MM.1S (cell line): Measurements from ENCODE around the gene FAM110D.

Experiments used
- EZH2 ChIP-seq: fragments of 300-600 bp; sonication (generic); optimal IDR thresholded peaks from 2 replicates; pipeline ENCODE3; 2017; ENCODE audit warnings: low read depth, mild to moderate bottlenecking, antibody characterized with exemption, low read length, mixed read lengths
- EZH2phosphoT487 ChIP-seq: fragments of 300-600 bp; sonication (generic); IDR thresholded peaks from 2 replicates; pipeline ENCODE4 v1.6.1; 2018; ENCODE audit warnings: antibody characterized with exemption, low read length
- TF ChIP-seq, protein P1 (sequence below): fragments of 300-600 bp; sonication (generic); IDR thresholded peaks from 2 replicates; pipeline ENCODE4 v1.5.1; 2016; ENCODE audit warnings: antibody characterized with exemption, low read length, mixed read lengths

DNA sequence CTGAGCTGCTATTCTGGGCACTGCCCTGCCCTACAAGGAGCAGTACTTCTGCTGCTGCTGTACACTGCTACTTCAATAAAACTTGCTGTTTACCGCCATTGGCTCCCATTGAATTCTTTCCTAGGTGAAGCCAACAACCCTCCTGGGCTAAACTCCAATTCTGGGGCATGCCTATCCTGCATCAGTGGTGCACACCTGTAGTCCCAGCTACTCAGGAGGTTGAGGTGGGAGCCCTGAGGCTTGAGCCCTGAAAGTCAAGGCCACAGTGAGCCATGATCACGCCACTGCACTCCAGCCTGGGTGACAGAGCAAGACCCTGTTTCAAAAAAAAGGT is 26.1 kb upstream of the FAM110D start:
- TF ChIP-seq, protein P1, sequence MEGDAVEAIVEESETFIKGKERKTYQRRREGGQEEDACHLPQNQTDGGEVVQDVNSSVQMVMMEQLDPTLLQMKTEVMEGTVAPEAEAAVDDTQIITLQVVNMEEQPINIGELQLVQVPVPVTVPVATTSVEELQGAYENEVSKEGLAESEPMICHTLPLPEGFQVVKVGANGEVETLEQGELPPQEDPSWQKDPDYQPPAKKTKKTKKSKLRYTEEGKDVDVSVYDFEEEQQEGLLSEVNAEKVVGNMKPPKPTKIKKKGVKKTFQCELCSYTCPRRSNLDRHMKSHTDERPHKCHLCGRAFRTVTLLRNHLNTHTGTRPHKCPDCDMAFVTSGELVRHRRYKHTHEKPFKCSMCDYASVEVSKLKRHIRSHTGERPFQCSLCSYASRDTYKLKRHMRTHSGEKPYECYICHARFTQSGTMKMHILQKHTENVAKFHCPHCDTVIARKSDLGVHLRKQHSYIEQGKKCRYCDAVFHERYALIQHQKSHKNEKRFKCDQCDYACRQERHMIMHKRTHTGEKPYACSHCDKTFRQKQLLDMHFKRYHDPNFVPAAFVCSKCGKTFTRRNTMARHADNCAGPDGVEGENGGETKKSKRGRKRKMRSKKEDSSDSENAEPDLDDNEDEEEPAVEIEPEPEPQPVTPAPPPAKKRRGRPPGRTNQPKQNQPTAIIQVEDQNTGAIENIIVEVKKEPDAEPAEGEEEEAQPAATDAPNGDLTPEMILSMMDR, result no peak
- TF ChIP-seq EZH2phosphoT487 (no peak), EZH2 (no peak)
